OCI-LY7 (cell line): Measurements from ENCODE around the gene SOX5. TPM values are rescaled to one million over a fixed set of nuclear protein-coding genes. Genes with fewer than 3 reads are reported as not detected.

Source experiments
- BruUV-seq: library from RNA; stranded (reverse); fragments of 400-500 nt; replicated peaks from 2 replicates; lab custom pipeline; 2021; lab: Mats Ljungman, UMichigan
- CTCF ChIA-PET: fragments of 300-600 bp; sonication (Branson Sonifier 250); formaldehyde crosslinking; loops from one replicate; lab custom pipeline; 2022; ENCODE audit warnings: antibody characterized with exemption; ENCODE audit not compliant: unreplicated experiment; lab: Charles Lee
- POLR2A ChIA-PET: fragments of 300-600 bp; sonication (Branson Sonifier 250); formaldehyde crosslinking; loops from one replicate; lab custom pipeline; 2022; ENCODE audit warnings: antibody characterized with exemption; lab: Charles Lee
- DNase-seq: peaks from one replicate; pipeline ENCODE4 v3.0.0-alpha.2; 2015; ENCODE audit warnings: low spot score
- H2AFZ ChIP-seq: fragments of 200-600 bp; sonication (generic), shearing (Covaris generic); 2 replicates; pipeline ENCODE4 v1.6.1; 2014; ENCODE audit warnings: mild to moderate bottlenecking, antibody characterized with exemption, low read length, moderate library complexity
- H3K27ac ChIP-seq: fragments of 200-600 bp; sonication (generic); 2 replicates; pipeline ENCODE4 v1.5.1; 2014; ENCODE audit warnings: mixed run types, low read depth, mild to moderate bottlenecking, moderate library complexity, low read length, inconsistent platforms; ENCODE audit not compliant: poor library complexity, severe bottlenecking
- H3K36me3 ChIP-seq: fragments of 200-600 bp; sonication (generic); 2 replicates; pipeline ENCODE4 v1.6.1; 2014; ENCODE audit warnings: mild to moderate bottlenecking, antibody characterized with exemption, low read length, moderate library complexity, mixed read lengths; ENCODE audit not compliant: insufficient read depth
- H3K4me1 ChIP-seq: fragments of 200-600 bp; sonication (generic); 2 replicates; pipeline ENCODE4 v1.5.1; 2014; ENCODE audit warnings: mild to moderate bottlenecking, low read length; ENCODE audit not compliant: insufficient read depth, poor library complexity, severe bottlenecking
- H3K4me2 ChIP-seq: fragments of 200-600 bp; sonication (generic); 2 replicates; pipeline ENCODE4 v1.6.1; 2014; ENCODE audit warnings: mild to moderate bottlenecking, low read length
- H3K4me3 ChIP-seq: fragments of 200-600 bp; sonication (generic); 2 replicates; pipeline ENCODE4 v1.5.1; 2014; ENCODE audit warnings: mild to moderate bottlenecking, low read depth, low read length; ENCODE audit not compliant: poor library complexity, severe bottlenecking
- H3K79me2 ChIP-seq: fragments of 200-600 bp; sonication (generic); 2 replicates; pipeline ENCODE4 v1.6.1; 2016; ENCODE audit warnings: low read depth, mild to moderate bottlenecking, low read length, moderate library complexity, mixed read lengths; ENCODE audit not compliant: insufficient read depth
- H3K9me2 ChIP-seq: fragments of 200-600 bp; sonication (generic); 2 replicates; pipeline ENCODE4 v1.6.1; 2016; ENCODE audit warnings: mild to moderate bottlenecking, low read length, mixed read lengths; ENCODE audit not compliant: insufficient read depth
- H3K9me3 ChIP-seq: fragments of 200-600 bp; sonication (generic); 2 replicates; pipeline ENCODE4 v1.6.1; 2014; ENCODE audit warnings: mild to moderate bottlenecking, mixed run types, low read length, mixed read lengths
- H4K20me1 ChIP-seq: fragments of 200-600 bp; sonication (generic); 2 replicates; pipeline ENCODE4 v1.6.1; 2014; ENCODE audit warnings: mild to moderate bottlenecking, antibody characterized with exemption, low read length, moderate library complexity, mixed read lengths; ENCODE audit not compliant: insufficient read depth
- CTCF ChIP-seq: fragments of 200-600 bp; sonication (generic); conservative IDR thresholded peaks from 2 replicates; pipeline ENCODE4 v1.5.1; 2014; ENCODE audit warnings: mild to moderate bottlenecking, antibody characterized with exemption, low read length, moderate library complexity, mixed read lengths
- EZH2phosphoT487 ChIP-seq: fragments of 200-600 bp; sonication (generic); IDR thresholded peaks from 2 replicates; pipeline ENCODE4 v1.6.1; 2018; ENCODE audit warnings: low read depth, borderline replicate concordance, mild to moderate bottlenecking, mixed run types, antibody characterized with exemption, low read length, moderate library complexity, mixed read lengths
- intact Hi-C: fragments of 100-400 bp; cut with micrococcal nuclease; formaldehyde crosslinking; loops from one replicate; pipeline ENCODE4 v1.10.0; 2022; ENCODE audit not compliant: unreplicated experiment
- total RNA-seq, 2 experiments: library from RNA; depleted of rRNA in 1 of 2; stranded (reverse); fragments of >200 nt in 1 of 2; shearing (Covaris generic) in 1 of 2; gene quantifications; 2 replicates each; pipeline ENCODE4 v1.2.3, GENCODE V29; 2014 to 2022

Gene SOX5
- total RNA-seq, 2 experiments from 2014 or later: 0.16 TPM; not detected in 1

- H2AFZ ChIP-seq: no peak overlapping the region
- no peaks in the 10 kb centered on the region for H3K4me1 ChIP-seq
- TF ChIP-seq CTCF (no peak), EZH2phosphoT487 (no peak)
- no peaks in the 10 kb centered on the region for H3K9me3 ChIP-seq
- intact Hi-C loops: no loop called here
- H3K79me2 ChIP-seq: no peaks in the 10 kb centered on the region
- DNase-seq: no peak
- POLR2A ChIA-PET: interaction anchor here (0.8 to 1.2 kb wide), 3 partner anchors 9 to 18 kb away, joined by 3 to 4 read pairs (median 3); no protein-coding TSS in a partner anchor
- H3K9me2 ChIP-seq: no peaks in the 10 kb centered on the region
- H3K36me3 ChIP-seq: no peaks in the 10 kb centered on the region
- no peaks in the 10 kb centered on the region for H4K20me1 ChIP-seq
- CTCF ChIA-PET: no interaction called here
- H3K4me2 ChIP-seq: no peak overlapping the region
- BruUV-seq: no TSS peak
- no peak overlapping the region for H3K27ac ChIP-seq
- no peak overlapping the region for H3K4me3 ChIP-seq
Measured at GRCh38 chr12:23579257-23579656, 370.2 kb downstream of the SOX5 start.

- DNase-seq: no peak
- no peak for TF ChIP-seq EZH2phosphoT487
- TF ChIP-seq CTCF: no peak
- H3K27ac ChIP-seq: no peak overlapping the region
- ChIA-PET POLR2A (interaction anchor here (0.6 kb wide), 1 partner anchor 63 kb away, joined by 4 read pairs; no protein-coding TSS in a partner anchor), CTCF (no interaction called here)
- no peak overlapping the region for H3K4me3 ChIP-seq
- H3K36me3 ChIP-seq: no peaks in the 10 kb centered on the region
- no peaks in the 10 kb centered on the region for H3K79me2 ChIP-seq
- H3K4me1 ChIP-seq: no peaks in the 10 kb centered on the region
- no TSS peak for BruUV-seq
- no peaks in the 10 kb centered on the region for H4K20me1 ChIP-seq
- intact Hi-C loops: no loop called here
- no peak overlapping the region for H2AFZ ChIP-seq
- no peaks in the 10 kb centered on the region for H3K9me2 ChIP-seq
- no peaks in the 10 kb centered on the region for H3K9me3 ChIP-seq
- no peak overlapping the region for H3K4me2 ChIP-seq
Measured at GRCh38 chr12:23576372-23576771, 373.1 kb downstream of the SOX5 start.

GRCh38 chr12:23569356-23569755 lies 380.1 kb downstream of the SOX5 start:
- ChIA-PET CTCF (no interaction called here), POLR2A (no interaction called here)
- no peak overlapping the region for H3K27ac ChIP-seq
- no peaks in the 10 kb centered on the region for H4K20me1 ChIP-seq
- DNase-seq: no peak
- H3K9me3 ChIP-seq: no peaks in the 10 kb centered on the region
- no peaks in the 10 kb centered on the region for H3K36me3 ChIP-seq
- H2AFZ ChIP-seq: no peak overlapping the region
- H3K4me2 ChIP-seq: no peak overlapping the region
- TF ChIP-seq CTCF: no peak
- TF ChIP-seq EZH2phosphoT487: no peak
- no peaks in the 10 kb centered on the region for H3K79me2 ChIP-seq
- no peaks in the 10 kb centered on the region for H3K4me1 ChIP-seq
- no TSS peak for BruUV-seq
- H3K9me2 ChIP-seq: no peaks in the 10 kb centered on the region
- no peak overlapping the region for H3K4me3 ChIP-seq
- intact Hi-C loops: no loop called here
